ENCODE measurements around the gene BABAM2. TPM values are rescaled to one million over a fixed set of nuclear protein-coding genes. Genes with fewer than 3 reads are reported as not detected.
A peak's percentile ranks its signal among the peaks of the same experiment; 100 is the strongest.
"Not testable (repeated sequence)": the region's sequence is repeated elsewhere in the genome, so short reads cannot be mapped to it uniquely, and the experiment has no call there.

Gene BABAM2
- total RNA-seq, 2 donors from 2014 or later, result 32.2 to 33.5 TPM

DNA sequence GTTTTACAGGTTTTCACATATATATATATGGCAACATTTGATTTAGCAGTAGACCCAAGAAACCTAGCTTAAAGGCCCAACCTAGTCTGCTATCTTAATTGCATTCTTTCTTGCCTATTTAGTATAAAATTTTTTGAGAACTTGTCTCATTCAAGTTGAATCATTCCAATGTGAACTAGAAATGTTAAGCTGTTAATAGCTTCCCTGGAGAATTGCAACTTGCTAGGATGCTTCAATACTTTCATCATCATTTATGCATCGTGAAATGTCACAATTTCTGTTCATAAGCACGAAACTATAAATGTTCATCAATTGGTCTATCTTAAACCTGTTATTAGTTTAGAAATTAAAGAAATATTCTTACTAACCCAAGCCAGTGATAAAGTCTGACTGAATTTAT lies 217.6 kb downstream of the BABAM2 start:
- Histone ChIP-seq H3K4me3 (no peak overlapping the region), H3K9me3 (no peaks in the 10 kb centered on the region), H3K27me3 (no peaks in the 10 kb centered on the region), H3K36me3 (no peaks in the 10 kb centered on the region), H3K27ac (no peak overlapping the region), H3K4me1 (no peaks in the 10 kb centered on the region), H3K9ac (ENCODE audit: low read depth in 2 of 2, low read length in 2 of 2) (no peak overlapping the region)
- DNase-seq, result no peak
- intact Hi-C loops (cut with DNase I), result no loop called here
- TF ChIP-seq, protein P1, sequence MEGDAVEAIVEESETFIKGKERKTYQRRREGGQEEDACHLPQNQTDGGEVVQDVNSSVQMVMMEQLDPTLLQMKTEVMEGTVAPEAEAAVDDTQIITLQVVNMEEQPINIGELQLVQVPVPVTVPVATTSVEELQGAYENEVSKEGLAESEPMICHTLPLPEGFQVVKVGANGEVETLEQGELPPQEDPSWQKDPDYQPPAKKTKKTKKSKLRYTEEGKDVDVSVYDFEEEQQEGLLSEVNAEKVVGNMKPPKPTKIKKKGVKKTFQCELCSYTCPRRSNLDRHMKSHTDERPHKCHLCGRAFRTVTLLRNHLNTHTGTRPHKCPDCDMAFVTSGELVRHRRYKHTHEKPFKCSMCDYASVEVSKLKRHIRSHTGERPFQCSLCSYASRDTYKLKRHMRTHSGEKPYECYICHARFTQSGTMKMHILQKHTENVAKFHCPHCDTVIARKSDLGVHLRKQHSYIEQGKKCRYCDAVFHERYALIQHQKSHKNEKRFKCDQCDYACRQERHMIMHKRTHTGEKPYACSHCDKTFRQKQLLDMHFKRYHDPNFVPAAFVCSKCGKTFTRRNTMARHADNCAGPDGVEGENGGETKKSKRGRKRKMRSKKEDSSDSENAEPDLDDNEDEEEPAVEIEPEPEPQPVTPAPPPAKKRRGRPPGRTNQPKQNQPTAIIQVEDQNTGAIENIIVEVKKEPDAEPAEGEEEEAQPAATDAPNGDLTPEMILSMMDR (IDR thresholded peaks at IDR 0.05), result no peak

DNA sequence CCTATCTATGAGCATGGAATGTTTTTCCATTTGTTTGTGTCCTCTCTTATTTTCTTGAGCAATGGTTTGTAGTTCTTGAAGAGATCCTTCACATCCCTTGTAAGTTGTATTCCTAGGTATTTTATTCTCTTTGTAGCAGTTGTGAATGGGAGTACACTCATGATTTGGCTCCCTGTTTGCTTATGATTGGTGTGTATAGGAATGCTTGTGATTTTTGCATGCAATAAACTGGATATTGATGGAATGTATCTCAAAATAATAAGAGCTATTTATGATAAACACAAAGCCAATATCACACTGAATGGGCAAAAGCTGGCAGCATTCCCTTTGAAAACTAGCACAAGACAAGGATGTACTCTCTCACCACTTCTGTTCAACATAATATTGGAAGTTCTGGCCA lies 223.2 kb downstream of the BABAM2 start:
- H3K9ac ChIP-seq (ENCODE audit: low read depth in 2 of 2, low read length in 2 of 2); H3K27ac ChIP-seq; H3K4me1 ChIP-seq; H3K36me3 ChIP-seq; H3K4me3 ChIP-seq; H3K27me3 ChIP-seq; DNase-seq; H3K9me3 ChIP-seq; intact Hi-C loops (cut with DNase I): not testable (repeated sequence)

DNA sequence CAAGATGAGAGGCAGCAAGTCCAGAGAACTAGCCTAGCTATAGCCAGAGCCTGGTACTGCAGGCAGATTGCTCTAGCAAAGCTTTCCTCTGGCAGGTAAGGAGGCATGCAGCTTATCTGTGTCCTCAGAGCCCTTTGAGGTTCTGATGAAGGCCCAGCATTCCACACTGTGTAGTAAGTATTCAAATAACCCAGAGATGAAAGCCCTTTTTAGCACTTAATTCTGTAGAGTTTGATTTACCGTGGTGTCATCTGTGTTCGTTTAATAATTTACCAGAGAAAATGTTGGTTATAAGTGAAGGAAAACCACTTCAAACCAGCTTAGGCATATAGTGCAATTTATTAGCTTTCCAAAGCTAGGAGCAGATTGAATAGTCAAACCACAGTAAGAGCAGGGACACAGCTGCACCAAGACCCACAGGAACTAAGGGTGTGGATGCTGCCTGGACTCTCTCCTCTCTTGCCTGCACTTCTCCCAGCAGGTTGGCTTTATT lies 226.6 kb downstream of the BABAM2 start:
- H3K9ac ChIP-seq (ENCODE audit: low read depth in 2 of 2, low read length in 2 of 2), result peak overlapping the region in 1 of 2 donors; percentile 3
- intact Hi-C loops (cut with DNase I), result no loop called here
- no peaks in the 10 kb centered on the region for H3K27me3 ChIP-seq
- no peaks in the 10 kb centered on the region for H3K36me3 ChIP-seq
- no peak for DNase-seq
- no peaks in the 10 kb centered on the region for H3K4me1 ChIP-seq
- no peaks in the 10 kb centered on the region for H3K9me3 ChIP-seq
- H3K4me3 ChIP-seq, result no peak overlapping the region
- TF ChIP-seq, protein P1 (IDR thresholded peaks at IDR 0.05), result no peak
- H3K27ac ChIP-seq, result no peak overlapping the region

DNA sequence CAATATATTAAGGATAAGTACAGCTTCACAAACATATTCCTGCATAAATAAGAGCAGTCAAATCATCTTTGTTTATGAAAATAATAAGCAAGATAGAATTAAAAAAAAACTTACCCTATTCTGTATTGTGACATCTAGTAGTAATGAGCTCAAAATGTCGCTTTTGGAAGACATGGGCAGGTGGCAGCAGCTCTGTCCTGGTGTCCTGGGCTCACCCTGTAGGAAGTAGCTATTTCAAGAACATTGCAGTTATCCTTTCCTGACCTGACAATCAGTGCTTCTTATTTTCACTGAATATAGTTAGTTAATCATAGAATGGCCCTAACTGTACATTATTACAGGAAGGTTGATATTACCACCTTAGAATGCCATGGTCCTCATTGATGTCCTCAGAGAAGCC lies 229.1 kb downstream of the BABAM2 start:
- Histone ChIP-seq H3K27ac (no peak overlapping the region), H3K27me3 (no peaks in the 10 kb centered on the region), H3K4me1 (no peaks in the 10 kb centered on the region), H3K9ac (ENCODE audit: low read depth in 2 of 2, low read length in 2 of 2) (no peak overlapping the region), H3K36me3 (no peaks in the 10 kb centered on the region), H3K4me3 (no peak overlapping the region), H3K9me3 (no peaks in the 10 kb centered on the region)
- TF ChIP-seq, protein P1 (IDR thresholded peaks at IDR 0.05), result no peak
- intact Hi-C loops (cut with DNase I), result no loop called here
- no peak for DNase-seq

DNA sequence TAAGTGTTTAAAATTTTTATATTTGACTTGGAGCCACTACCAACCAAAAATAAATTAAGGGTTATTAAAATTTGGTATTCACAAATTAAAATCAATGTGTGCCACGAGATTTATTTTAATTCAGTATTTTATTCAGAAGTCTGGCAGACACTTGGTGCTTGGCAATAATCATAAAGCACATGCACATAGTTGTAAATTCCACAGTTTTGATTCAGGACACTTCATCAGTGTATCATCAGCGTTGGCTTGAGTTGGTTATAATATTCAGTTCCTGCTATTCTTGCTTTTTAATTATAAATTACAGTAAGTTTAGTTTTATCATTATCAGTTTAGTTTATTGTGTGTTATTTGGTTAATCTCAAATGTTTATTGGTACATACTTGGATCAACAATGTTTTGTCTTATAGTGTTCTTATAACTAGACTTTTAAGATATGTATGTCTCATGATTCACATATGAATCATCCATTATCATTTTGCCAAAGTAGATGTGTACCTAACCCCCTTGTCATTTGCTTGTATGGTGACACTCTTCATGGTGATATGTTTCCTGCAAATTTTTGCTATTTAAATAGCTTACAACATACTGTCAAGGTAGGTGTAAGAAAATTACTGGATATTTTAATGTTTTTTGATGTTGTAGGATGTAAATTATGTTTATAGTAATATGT lies 237.9 kb downstream of the BABAM2 start:
- Histone ChIP-seq H3K36me3 (no peaks in the 10 kb centered on the region), H3K9ac (ENCODE audit: low read depth in 2 of 2, low read length in 2 of 2) (no peak overlapping the region), H3K27me3 (no peaks in the 10 kb centered on the region), H3K4me1 (no peaks in the 10 kb centered on the region), H3K4me3 (no peak overlapping the region), H3K9me3 (no peaks in the 10 kb centered on the region), H3K27ac (no peak overlapping the region)
- TF ChIP-seq, protein P1 (IDR thresholded peaks at IDR 0.05), result no peak
- no peak for DNase-seq
- intact Hi-C loops (cut with DNase I), result no loop called here

DNA sequence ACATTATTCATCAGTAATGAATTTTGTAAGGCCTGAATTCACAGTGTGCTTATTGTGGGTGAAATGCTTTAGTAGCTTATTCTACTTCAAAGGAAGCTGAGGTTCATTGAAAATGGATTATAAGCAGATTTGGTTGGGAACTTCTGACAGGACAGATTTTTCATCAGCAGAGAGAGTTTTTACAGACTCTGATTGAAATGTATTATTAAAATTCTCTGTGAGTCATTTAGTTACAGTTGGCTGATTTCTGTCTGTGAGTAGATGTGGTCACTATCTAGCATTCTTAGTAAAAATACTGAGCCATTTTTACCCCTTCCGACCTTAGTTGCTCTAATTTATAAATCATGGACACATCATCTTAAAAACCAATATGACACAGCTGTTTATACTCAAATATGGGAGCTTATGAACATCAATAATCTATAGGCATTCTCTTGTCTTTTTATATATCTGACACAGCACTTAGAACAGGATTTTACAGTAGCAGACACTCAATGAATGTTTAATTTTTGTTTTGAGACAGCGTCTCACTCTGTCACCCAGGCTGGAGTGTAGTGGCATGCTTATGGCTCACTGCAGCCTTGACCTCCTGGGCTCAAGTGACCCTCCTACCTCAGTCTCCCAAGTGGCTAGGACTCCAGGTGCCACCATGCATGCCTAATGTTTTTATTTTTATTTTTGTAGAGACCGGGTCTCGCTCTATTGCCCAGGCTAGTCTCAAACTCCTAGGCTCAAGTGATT lies 239.6 kb downstream of the BABAM2 start:
- Histone ChIP-seq H3K4me1 (no peaks in the 10 kb centered on the region), H3K27ac (no peak overlapping the region), H3K9ac (ENCODE audit: low read depth in 2 of 2, low read length in 2 of 2) (no peak overlapping the region), H3K4me3 (no peak overlapping the region), H3K9me3 (no peaks in the 10 kb centered on the region), H3K27me3 (no peaks in the 10 kb centered on the region), H3K36me3 (no peaks in the 10 kb centered on the region)
- TF ChIP-seq, protein P1 (IDR thresholded peaks at IDR 0.05), result no peak
- intact Hi-C loops (cut with DNase I), result no loop called here
- no peak for DNase-seq
